HG02970 (cell line): ENCODE data around the gene TGM2.

Experiments
- ATAC-seq: cut with Tn5 transposase; IDR thresholded peaks from one replicate; pipeline ENCODE4 v1.9.1; 2021; ENCODE audit warnings: mild to moderate bottlenecking, moderate library complexity, moderate number of reproducible peaks; ENCODE audit not compliant: unreplicated experiment, low FRiP score

TGM2 gene

GRCh38 chr20:38147163-38147562, 17.9 kb downstream of the TGM2 start:
- no peak for ATAC-seq

DNA sequence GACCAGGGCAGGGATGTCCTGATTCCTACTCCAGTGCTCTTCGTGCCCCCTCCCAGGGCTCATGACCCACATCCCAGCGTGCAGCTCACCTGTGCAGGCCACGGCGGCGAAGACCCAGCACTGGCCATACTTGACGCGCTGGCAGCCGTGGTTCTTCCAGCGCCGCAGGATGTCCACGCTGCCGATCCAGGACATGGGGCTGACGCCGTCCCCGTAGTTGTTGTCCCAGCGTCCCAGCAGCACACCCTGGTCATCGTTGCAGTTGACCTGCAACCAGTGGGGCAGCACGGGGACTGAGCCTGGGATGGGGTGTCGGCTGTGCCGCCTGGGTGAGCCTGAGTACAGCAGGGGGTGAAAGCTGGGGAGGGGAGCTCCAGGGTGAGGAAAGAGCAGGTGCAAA, 18.4 kb downstream of the TGM2 start:
- ATAC-seq: no peak

DNA sequence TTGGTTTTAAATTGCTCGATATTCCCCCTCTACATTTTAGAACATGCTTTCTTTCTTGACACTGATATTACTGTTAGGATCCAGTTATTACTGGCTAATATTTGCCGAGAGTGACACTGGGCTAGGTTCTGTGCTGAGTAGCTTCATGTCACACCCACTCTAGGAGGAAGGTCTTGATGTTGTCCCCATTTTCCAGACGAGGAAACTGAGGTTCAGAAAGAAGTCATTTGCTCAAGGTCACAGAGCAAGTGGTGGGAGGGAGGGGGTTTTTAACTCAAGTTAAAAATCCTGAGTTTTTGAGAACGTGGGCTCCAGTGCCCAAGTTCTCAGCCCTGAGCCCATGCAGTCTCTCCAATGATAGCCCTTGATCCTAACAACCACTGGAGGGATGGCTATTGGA, 18.9 kb downstream of the TGM2 start:
- ATAC-seq: no peak

DNA sequence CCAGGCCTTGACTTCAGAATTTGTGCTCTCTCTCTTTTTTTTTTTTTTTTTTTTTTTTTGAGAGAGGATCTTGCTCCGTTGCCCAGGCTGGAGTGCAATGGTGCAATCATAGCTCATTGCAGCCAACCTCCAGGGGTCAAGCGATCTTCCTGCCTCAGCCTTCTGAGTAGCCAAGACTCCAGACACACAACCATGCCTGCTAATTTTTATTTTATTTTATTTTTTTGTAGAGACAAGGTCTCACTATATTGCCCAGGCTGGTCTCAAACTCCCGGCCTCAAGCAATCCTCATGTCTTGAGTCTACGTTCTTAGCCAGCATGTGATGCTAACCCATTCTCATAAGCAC, 19.4 kb downstream of the TGM2 start:
- ATAC-seq: no peak

- no peak for ATAC-seq
These were observed 19.9 kb downstream of the TGM2 start for GRCh38 chr20:38144974-38145728.

- no peak for ATAC-seq
These were observed 20.5 kb downstream of the TGM2 start for GRCh38 chr20:38144598-38144973.

DNA sequence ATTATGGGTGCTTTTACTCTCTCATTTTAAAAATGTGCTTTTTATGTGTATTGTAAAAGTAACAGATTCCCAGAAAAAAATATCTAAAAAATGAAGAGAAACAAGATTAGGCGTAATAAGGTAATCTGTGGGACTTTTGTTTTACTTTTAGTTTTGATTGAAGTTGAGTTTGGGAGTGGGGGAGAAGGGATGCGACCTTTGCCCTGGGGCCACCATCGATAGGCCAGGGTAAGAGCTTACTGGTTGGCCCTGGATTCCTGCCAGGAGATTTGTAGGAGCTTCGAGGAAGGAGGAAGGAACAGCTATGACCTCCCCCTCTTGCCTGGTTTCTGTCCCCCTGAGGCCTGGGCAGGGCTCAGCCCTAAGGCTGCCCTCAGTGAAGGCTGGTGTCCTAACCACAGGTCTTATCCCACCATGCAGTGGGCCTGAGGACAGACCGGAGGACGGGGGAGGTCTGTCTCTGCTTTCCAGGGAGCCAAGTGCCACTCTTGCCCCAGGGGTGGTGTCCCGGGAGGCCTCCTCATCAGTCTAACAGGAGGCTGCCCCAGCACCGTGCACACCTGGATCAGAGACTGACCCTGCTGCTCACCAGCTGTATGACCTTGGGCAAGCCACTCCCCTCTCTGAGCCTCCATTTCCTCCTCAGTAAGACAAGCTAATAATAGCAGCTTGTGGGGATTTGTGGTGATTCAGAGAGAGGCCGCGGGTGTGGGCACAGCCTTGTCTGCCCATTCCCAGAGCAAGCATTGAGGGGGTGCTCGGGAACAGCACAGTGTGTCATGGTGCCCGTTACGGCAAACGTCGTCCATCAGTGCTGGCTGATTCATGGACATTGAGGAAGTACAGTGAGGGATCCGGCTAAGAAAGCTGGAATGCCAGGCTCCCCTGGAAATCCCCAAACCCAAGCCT, 21.2 kb downstream of the TGM2 start:
- ATAC-seq: no peak

DNA sequence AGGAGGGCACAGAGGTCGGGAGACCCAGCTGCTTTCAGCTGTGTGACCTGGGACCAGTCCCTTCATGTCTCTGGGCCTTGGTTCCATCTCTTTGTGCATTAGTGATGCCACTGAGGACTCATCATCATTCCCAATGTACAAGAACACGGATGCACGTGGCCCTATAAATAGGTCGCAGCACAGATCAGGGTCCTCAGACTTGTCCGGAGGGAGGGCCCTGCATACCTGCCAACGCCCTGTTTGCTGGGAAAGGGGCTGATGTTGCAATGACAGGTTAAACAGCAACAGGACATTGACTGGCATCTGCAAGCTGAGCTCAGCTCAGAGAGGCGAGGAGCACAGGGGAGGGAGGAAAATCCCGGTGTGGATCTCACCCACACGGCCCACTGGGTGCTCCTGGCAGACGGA, 21.8 kb downstream of the TGM2 start:
- ATAC-seq: no peak

DNA sequence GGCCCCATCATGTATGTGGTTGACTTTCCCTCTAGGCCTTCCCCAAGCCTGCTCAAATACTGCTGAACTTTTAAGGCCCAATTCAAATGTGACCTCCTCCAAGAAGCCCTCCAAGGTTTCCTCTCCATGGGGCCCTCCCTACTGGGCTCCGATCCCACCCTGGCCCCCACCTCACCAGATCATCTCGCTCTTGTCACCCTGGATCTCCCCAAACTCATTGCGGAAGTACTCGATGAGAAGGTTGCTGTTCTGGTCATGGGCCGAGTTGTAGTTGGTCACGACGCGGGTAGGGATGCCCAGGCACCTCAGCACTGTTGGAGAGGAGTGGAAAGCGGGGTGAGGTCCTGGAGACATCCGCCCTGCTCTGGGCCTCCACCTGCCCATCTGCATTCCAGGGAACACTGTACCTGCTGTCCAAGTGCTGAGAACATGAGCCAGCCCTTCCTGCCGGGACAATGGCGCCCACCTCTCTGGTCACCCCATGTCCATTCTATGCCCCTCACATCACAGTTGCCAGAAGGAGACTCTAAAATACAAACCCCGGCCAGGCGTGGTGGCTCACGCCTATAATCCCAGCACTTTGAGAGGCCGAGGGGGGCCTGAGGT, 23.1 kb downstream of the TGM2 start:
- ATAC-seq: no peak

DNA sequence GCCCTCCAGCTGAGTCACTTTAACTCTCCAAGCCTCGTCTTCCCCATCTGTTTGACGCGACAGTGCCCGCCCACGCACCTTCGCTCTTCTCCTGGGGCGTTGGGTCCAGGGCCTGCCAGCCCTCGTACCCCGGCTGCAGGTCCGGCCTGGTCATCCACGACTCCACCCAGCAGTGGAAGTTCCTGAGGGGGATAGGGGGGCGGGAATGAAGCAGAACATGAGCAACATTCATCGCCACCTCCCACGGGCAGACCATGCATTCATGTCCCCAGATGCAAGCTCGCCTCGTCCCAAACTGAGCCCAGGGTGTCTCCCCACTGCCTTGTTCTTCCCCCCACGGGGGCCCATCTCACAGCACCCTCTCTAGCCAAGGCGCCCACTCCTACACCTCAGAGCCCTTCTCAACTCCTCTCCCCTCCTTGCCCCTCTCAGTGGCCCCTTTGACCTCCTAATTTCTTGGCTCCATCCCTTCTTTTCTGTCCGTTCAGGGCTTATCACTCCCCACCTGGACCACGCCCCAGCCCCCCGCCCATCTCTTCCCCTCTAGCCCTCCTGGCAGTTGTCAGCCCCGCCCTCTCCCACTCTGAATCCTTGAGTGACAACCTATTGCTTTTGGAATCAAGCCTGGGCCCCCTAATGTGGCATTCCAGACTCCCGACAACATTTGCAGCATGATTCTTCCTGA, 23.7 kb downstream of the TGM2 start:
- no peak for ATAC-seq

DNA sequence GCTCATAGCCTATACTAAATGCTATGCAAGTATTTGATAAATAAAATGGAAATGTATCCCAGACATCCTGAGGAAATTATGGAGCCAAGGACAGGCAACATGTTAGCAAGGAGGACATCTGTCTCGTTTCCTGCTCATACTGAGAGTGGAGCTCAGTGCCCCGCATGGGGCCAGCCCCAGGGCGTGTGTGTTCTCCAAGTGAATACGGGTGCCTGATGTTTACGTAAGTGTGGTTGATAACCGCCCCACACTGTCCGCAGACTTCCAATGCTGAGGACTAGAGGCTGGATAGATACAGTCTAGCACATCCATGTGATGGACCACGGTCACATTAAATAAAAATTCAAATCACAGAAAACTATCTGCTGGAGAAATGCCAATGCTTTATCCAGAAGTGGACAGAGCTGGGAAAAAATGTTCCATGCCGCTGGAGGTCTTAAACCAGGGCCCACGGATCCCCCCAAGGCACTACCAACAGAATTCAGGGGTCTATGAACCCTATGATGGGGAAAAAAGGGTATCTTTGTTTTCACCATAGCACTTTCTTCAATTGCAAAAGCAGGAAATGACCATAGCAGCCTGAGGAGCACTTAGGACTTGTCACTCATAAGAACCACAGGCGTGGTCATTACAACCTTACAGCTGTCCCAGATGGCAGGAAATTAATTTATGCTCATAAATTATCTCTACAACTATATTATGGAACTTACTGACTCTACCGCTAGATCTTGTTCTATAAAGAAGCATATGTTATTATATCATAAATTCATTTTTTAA, 24.9 kb downstream of the TGM2 start:
- ATAC-seq: no peak

DNA sequence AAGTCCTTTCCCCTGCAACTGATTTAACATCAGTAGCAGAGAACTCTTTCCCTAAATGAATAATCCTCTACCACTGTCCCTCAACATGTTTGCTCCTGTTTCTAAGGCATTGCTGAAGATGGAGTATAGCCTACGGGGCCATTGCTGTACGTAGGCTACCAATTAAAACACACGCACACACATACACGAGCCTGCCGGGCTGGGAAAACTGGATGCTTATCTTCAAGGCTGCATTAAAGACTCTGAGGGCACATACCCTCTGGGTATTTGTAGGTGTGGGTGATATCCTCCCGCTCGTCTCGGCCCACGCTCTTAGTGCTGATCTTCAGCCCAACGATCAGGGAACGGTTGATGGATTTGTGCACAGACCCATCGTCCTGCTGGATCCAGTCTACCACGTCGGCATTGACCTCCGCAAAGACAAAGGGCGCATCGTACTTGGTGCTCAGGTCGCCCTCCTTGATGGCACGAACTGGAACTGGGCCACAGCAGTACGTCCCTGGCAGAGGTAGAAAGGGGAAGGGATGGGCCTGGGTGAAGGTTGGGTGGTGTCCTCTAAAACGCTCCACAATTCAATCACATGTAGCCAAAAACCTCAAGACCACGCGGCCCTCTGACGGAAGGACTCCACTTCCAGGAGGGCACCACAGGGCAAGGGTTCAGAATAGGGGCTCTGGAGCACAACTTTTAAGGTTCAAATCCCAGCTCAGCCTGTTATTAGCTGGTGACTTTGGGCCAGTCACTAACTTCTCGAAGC, 25.7 kb downstream of the TGM2 start:
- ATAC-seq: no peak

- no peak for ATAC-seq
These were observed 26.8 kb downstream of the TGM2 start for GRCh38 chr20:38138086-38138778.

DNA sequence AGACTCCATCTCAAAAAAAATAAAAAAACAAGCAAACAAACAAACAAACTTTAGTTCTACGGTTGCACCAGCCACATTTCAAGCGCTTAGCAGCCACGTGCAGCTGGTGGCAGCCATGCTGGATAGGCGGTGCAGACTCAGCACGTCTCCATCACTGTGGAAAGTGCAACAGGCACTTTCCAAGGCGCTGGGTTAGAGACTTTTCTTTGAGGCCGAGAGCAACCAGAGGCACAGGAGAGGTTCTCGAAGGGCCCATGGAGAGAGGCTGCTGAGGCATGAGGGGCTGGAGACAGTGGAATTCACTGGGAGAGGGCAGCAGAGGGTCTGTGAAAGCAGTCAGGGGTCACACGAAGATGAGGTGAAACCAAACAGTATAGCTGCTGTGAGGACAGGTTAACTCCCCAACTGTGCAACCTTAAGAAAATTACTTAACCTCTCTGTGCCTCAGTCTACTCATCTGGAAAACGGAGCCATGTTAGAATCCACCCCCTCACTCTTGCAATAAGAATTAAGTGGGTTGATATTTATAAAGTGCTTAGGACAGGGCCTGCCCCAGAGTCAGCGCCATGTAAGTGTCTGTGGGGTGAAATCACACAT, 27.5 kb downstream of the TGM2 start:
- no peak for ATAC-seq

DNA sequence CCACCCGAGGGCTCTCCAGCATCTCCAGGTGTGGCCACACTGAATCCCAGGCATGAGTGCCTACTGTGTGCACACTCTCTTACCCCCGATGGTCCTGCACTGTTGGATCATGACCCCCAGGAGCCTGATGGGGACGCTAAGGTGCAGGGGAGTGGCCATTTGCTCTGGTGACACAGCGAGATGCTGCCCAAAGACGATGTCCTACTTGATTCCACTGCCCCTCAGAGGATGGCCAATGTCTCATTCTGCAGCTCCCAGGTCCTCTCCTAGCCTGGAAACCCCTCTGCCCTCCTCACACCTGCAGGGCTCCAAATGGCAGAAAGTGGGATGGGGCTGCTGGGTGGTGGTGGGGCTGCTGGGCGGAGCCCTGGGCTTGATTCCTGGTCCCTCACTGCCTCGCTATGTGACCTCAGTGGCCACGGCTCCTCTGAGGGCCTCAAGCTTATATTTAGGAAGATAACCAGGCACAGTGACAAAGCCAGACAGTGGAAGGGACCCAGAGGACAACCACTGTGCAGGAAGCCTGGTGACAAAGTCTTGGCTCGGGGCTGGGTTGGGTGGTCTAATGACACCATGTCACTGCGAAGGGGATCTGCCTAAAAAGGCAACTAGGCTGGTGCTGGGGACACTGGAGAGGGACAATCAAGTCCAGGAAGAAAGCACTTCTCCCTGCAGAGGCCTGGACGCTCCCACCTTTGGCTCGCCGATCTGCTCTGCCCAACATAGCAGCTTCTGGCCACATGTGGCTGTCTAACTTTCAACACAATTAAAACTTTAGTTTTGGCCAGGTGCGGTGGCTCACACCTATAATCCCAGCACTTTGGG, 28.4 kb downstream of the TGM2 start:
- no peak for ATAC-seq

- no peak for ATAC-seq
These were observed 29.2 kb downstream of the TGM2 start for GRCh38 chr20:38135651-38136420.

- ATAC-seq: no peak
These were observed 29.8 kb downstream of the TGM2 start for GRCh38 chr20:38135271-38135650.
